Karpas-422 (cell line): Measurements from ENCODE around the gene RFC2. TPM values are rescaled to one million over a fixed set of nuclear protein-coding genes. Genes with fewer than 3 reads are reported as not detected.

Experiments used
- DNase-seq: peaks from one replicate; pipeline ENCODE4 v3.0.0-alpha.2; 2015
- H2AFZ ChIP-seq: fragments of 200-600 bp; sonication (generic); 2 replicates; pipeline ENCODE4 v1.6.1; 2014; ENCODE audit warnings: antibody characterized with exemption, low read length, mixed read lengths
- H3K27ac ChIP-seq: fragments of 200-600 bp; sonication (generic); 2 replicates; pipeline ENCODE4 v1.5.1; 2014; ENCODE audit warnings: mild to moderate bottlenecking, low read length, moderate library complexity
- H3K27me3 ChIP-seq: fragments of 200-600 bp; sonication (generic); 2 replicates; pipeline ENCODE4 v1.6.1; 2014; ENCODE audit warnings: low read length, mixed read lengths
- H3K36me3 ChIP-seq: fragments of 200-600 bp; sonication (generic); 2 replicates; pipeline ENCODE4 v1.6.1; 2014; ENCODE audit warnings: low read length, mixed read lengths; ENCODE audit not compliant: insufficient read depth
- H3K4me1 ChIP-seq: fragments of 200-600 bp; sonication (generic); 2 replicates; pipeline ENCODE4 v1.6.1; 2014; ENCODE audit warnings: mild to moderate bottlenecking, low read length, mixed read lengths
- H3K4me2 ChIP-seq: fragments of 200-600 bp; sonication (generic); 2 replicates; pipeline ENCODE4 v1.6.1; 2014; ENCODE audit warnings: low read length, low read depth, mild to moderate bottlenecking; ENCODE audit not compliant: poor library complexity, severe bottlenecking
- H3K4me3 ChIP-seq: fragments of 200-600 bp; sonication (generic); 2 replicates; pipeline ENCODE4 v1.5.1; 2014; ENCODE audit warnings: mild to moderate bottlenecking, antibody characterized with exemption, low read length, mixed read lengths
- H3K79me2 ChIP-seq: fragments of 200-600 bp; sonication (generic); 2 replicates; pipeline ENCODE4 v1.6.1; 2014; ENCODE audit warnings: mild to moderate bottlenecking, low read length, mixed read lengths
- H3K9ac ChIP-seq: fragments of 200-600 bp; sonication (generic); 2 replicates; pipeline ENCODE4 v1.6.0; 2014; ENCODE audit warnings: low read length
- H3K9me2 ChIP-seq: fragments of 200-600 bp; sonication (generic), shearing (Covaris generic); replicated peaks from 2 replicates; pipeline ENCODE4 v1.6.0; 2014; ENCODE audit warnings: mild to moderate bottlenecking, low read length, moderate library complexity; ENCODE audit not compliant: insufficient read depth
- H3K9me3 ChIP-seq: fragments of 300-700, 200-600 bp; sonication (generic); 2 replicates; pipeline ENCODE4 v1.6.1; 2014; ENCODE audit warnings: low read length, mixed read lengths
- H4K20me1 ChIP-seq: fragments of 200-600 bp; sonication (generic); 2 replicates; pipeline ENCODE4 v1.6.1; 2014; ENCODE audit warnings: mild to moderate bottlenecking, antibody characterized with exemption, low read length, low read depth; ENCODE audit not compliant: insufficient read depth
- total RNA-seq: library from RNA; depleted of rRNA; stranded (reverse); fragments of >200 nt; shearing (Covaris generic); gene quantifications from 2 replicates; pipeline ENCODE4 v1.2.3, GENCODE V29; 2014; ENCODE audit warnings: low replicate concordance

The RFC2 gene
- total RNA-seq, 1 experiment from 2014 or later = 18.9 TPM

DNA sequence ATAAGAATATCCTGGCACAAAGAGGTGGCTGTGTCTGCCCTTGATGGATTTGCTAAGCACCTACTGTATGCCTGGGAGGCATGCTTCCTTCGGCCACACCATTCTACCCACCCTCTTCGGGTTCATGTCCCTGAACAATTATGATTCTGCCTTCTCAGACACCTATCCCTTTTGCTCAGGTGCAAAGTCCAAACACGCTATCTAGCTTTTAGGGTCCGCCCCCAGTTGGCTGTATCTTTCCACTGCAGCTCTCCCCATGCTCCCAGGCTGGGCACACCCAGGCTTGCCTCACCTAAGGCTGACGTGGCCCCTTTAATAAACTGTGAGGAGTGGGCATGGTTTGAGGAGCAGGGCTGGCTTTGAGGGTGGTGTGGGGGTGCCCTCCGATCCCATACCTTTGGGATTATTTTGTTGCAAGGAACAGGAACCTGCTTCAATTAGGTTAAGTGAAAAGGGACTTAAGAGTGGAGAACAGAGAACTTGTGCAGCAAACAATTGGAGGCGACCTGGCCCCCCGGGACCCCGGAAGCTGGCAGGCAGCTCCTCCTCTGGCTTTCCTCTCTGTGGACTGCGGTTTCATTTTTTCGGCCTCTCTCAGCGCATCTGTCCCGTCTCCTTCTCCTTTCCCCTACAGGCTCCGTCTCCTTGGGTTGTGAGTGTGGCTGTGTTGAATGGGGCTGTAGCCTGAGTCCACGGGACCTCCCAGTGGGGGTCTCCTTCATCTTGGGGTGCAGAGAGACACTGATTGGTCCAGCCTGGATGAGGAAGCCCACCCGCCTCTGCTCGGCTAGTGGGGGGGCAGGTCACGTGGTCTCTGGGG lies 38.8 kb upstream of the RFC2 start:
- Histone ChIP-seq H3K79me2 (no peaks in the 10 kb centered on the region), H3K27me3 (no peaks in the 10 kb centered on the region), H3K4me3 (no peak overlapping the region), H3K9ac (no peak overlapping the region), H3K4me2 (no peak overlapping the region), H4K20me1 (0 out of 2 replicates have a peak, but pooled peaks cover 9% of the 10 kb centered on the region), H2AFZ (no peak overlapping the region), H3K4me1 (peaks cover 3% of the 10 kb centered on the region; the same call in 1 of the 2 replicates), H3K9me2 (no peaks in the 10 kb centered on the region), H3K9me3 (no peaks in the 10 kb centered on the region), H3K27ac (no peak overlapping the region), H3K36me3 (no peaks in the 10 kb centered on the region)
- no peak for DNase-seq

DNA sequence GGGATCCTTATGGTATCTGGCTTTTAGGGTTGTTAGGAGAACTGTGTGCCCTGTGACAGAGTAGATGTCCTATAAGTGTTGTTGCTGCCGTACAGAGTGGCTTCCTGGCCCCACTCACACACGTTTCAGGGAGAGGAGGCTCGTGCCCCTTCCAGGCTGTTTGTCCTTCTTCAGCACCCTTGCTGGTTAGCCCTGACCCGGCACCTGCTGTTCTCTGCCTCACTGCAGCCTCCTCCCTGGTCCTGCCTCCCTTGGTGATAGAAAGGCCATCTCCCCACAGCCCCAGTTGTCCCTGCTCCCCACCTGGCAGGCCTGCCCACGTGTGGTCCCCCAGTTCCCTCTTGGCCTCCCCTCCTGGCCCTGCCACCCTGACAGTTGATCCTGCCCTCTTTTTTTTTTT lies 37.3 kb upstream of the RFC2 start:
- H3K4me2 ChIP-seq = no peak overlapping the region
- no peak overlapping the region for H3K27ac ChIP-seq
- peaks cover 3% of the 10 kb centered on the region; the same call in 1 of the 2 replicates for H3K4me1 ChIP-seq
- H3K36me3 ChIP-seq = no peaks in the 10 kb centered on the region
- H3K4me3 ChIP-seq = no peak overlapping the region
- H3K9me3 ChIP-seq = no peaks in the 10 kb centered on the region
- no peaks in the 10 kb centered on the region for H3K79me2 ChIP-seq
- no peaks in the 10 kb centered on the region for H3K9me2 ChIP-seq
- H3K27me3 ChIP-seq = no peaks in the 10 kb centered on the region
- H3K9ac ChIP-seq = no peak overlapping the region
- no peak for DNase-seq
- H4K20me1 ChIP-seq = 0 out of 2 replicates have a peak, but pooled peaks cover 9% of the 10 kb centered on the region
- no peak overlapping the region for H2AFZ ChIP-seq

DNA sequence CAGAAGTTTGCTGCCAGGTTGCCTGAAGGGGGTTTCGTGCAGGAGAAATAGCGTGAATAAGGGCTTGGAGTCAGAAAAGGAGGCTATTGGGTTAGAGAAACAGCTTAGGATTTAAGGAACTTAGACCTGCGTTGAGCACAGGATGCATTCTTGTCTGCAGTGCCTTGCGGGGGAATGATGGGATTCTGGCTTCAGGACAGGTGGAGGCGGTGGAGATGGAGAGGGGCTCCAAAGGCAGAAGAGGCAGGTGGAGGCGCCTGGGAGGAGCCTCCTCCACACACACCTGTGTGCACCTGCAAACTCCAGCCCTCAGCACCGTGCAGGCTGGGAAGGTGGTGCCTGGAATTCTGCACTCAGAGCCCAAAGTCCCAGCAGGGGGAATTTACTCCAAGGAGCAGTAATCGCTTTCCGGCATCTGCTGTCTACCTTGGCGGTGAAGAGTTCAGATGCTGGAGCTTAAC lies 36.8 kb upstream of the RFC2 start:
- Histone ChIP-seq H3K79me2 (no peaks in the 10 kb centered on the region), H3K36me3 (no peaks in the 10 kb centered on the region), H3K9me3 (no peaks in the 10 kb centered on the region), H2AFZ (no peak overlapping the region), H3K4me2 (no peak overlapping the region), H3K9me2 (no peaks in the 10 kb centered on the region), H3K27ac (no peak overlapping the region), H4K20me1 (0 out of 2 replicates have a peak, but pooled peaks cover 9% of the 10 kb centered on the region), H3K4me3 (no peak overlapping the region), H3K9ac (no peak overlapping the region), H3K4me1 (peaks cover 3% of the 10 kb centered on the region; the same call in 1 of the 2 replicates), H3K27me3 (no peaks in the 10 kb centered on the region)
- no peak for DNase-seq

DNA sequence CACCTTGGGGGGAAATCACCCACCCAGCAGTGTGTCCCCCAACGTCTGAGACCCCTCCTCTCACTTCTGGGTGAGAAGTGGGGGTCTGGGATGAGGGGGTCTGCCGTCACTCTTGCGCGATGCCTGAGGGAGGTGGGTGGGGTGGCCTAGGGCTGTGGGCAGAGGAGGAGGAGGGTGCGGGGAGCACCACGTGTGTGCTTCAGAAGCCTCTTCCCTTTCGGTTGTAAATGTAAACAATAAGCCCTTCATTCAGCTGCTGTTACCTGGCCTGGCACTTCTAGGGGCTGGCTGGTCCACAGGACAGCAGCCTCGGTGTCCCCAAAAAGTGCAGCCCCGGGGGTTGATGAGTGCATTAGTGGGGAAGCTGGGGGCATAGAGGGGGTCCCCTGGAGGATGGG lies 36.4 kb upstream of the RFC2 start:
- H3K9me2 ChIP-seq = no peaks in the 10 kb centered on the region
- no peak overlapping the region for H3K4me3 ChIP-seq
- H3K27me3 ChIP-seq = no peaks in the 10 kb centered on the region
- no peaks in the 10 kb centered on the region for H3K79me2 ChIP-seq
- 0 out of 2 replicates have a peak, but pooled peaks cover 9% of the 10 kb centered on the region for H4K20me1 ChIP-seq
- H3K36me3 ChIP-seq = no peaks in the 10 kb centered on the region
- no peak overlapping the region for H3K4me2 ChIP-seq
- H3K27ac ChIP-seq = no peak overlapping the region
- no peaks in the 10 kb centered on the region for H3K9me3 ChIP-seq
- H3K4me1 ChIP-seq = peaks cover 3% of the 10 kb centered on the region; the same call in 1 of the 2 replicates
- no peak overlapping the region for H3K9ac ChIP-seq
- H2AFZ ChIP-seq = no peak overlapping the region
- DNase-seq = no peak

DNA sequence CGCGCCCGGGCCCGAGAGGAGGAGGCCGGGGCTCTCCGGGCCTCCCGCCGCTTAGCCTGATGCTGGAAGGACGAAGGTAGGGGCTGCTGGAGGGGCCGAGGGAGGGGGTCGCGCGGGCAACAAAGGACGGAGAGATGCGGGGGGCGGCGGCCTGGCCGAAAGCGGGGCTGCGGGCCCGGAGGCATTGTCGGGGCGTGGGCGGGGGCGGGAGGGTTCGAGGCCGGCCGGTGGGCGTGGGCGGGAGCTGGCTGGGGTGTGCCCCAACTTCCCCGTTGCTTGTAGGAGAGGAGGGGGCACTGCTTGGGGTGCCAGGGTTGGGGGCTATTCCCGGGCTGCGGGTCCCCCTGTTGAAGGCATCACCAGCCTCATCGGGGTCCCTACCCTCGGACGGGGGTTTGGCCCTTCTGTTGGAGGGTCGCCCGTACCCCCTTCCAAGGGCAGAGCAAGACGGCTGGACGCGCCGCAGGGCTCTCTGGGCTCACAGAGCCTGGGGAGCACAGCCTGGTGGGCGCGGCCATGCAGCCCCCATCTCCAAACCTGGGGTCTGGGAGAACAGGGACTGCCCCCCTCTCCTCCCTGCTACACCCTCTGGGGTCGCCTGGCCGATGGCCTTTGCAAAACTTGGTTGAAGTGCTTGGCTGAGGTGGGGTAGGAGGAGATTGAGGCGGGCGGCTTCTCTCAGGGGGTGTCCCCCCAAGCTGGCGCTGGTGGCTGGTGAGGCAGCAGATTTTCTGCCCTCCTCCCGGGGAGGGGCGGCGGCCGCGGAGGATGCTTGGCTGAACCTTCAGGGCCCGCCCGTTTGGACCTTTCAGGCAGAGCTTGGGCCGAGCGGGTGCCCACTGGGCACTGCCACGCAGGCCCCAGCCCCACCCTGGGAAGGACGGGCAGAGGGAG lies 35.7 kb upstream of the RFC2 start:
- Histone ChIP-seq H3K27ac (no peak overlapping the region), H4K20me1 (0 out of 2 replicates have a peak, but pooled peaks cover 9% of the 10 kb centered on the region), H3K4me1 (peaks cover 3% of the 10 kb centered on the region; the same call in 1 of the 2 replicates), H2AFZ (no peak overlapping the region), H3K36me3 (no peaks in the 10 kb centered on the region), H3K27me3 (no peaks in the 10 kb centered on the region), H3K79me2 (no peaks in the 10 kb centered on the region), H3K9ac (0 out of 2 replicates have a peak overlapping the region, but pooled peaks have one; percentile 27), H3K9me2 (no peaks in the 10 kb centered on the region), H3K4me2 (peak overlapping the region; percentile 45), H3K4me3 (no peak overlapping the region), H3K9me3 (no peaks in the 10 kb centered on the region)
- DNase-seq = no peak

DNA sequence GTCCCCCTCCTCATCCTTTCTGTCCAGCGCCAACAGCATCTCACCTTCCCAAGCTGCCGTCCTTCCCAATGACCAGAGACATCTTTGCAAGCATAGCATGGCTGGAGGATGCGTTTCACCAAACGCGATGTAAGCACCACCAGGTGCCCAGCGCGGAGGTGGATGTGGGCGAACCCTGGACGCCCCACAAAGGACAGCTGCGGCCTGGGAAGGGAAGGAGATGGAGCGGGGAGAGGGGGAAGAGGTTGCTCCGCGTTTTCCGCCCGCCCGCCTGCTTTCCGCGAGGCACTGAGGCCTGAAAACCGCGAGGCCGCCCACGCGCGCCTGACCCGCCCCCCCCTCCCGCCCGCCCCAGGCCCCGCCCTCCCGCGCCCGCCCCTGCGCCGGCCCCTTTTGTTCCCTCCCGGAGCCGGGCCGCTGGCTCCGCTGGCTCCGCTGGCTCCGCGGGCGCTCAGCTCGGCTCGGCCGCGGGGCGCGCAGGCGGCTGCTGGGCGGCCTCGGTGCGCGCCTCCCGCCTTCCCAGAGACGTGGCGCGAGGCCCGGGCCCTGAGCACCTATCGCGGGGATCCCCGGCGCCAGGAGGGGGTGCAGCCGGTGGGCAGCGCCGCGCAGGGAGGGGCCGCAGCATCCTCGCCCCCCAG lies 34.9 kb upstream of the RFC2 start, which contains the start of gene CLIP2:
TSS of gene CLIP2 (plus strand) at position 390 of the 641 bp plus-strand sequence. CDS start 28,140 bp downstream, outside the sequence.
- Histone ChIP-seq H3K27ac (no peak within 1 kb of the TSS), H3K79me2 (no peaks in the 10 kb centered on the region), H3K9me2 (no peaks in the 10 kb centered on the region), H4K20me1 (0 out of 2 replicates have a peak, but pooled peaks cover 9% of the 10 kb centered on the region), H3K36me3 (no peaks in the 10 kb centered on the region), H3K4me2 (peak within 1 kb of the TSS; percentile 45), H2AFZ (no peak within 1 kb of the TSS), H3K9me3 (no peaks in the 10 kb centered on the region), H3K4me1 (peaks cover 3% of the 10 kb centered on the region; the same call in 1 of the 2 replicates), H3K27me3 (no peaks in the 10 kb centered on the region), H3K9ac (0 out of 2 replicates have a peak within 1 kb of the TSS, but pooled peaks have one; percentile 27), H3K4me3 (no peak within 1 kb of the TSS)
- peak; percentile 79 for DNase-seq

DNA sequence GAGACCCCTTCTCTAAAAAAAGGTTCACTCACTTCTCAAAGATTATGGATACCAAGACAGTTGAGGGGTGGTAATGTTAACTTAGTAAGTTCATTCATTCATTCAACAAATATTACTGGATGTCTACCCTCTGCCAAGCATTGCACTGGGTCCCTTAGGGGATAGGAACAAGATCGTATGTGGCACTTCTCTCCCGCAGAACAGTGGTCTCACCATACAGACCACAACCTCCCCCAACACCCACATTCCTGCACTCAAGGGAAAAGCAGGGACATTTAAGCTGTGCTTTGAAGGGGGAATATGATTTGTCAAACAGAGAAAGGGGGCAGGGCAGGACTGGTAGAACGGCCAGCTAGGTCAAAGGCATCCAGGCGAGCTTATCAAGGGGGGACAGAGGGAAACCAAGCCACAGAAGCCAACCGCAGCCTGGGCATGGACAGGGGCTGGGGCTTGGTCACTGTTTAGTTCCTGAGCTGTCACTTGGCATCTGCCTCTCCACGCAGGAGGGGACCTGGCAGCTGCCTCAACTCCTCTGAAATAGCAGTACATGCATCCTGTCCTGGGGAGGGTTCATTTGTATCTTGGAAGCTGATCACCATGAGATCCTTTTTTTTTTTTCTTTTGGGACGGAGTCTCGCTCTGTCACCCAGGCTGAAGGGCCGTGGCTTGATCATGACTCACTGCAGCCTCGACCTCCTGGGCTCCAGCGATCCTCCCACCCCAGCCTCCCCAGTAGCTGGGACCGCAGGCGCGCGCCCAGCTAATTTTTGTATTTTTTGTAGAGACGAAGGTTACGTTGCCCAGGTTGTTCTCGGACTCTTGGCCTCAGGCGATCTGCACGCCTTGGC lies 34.1 kb upstream of the RFC2 start:
- Histone ChIP-seq H3K27me3 (no peaks in the 10 kb centered on the region), H3K4me1 (peaks cover 3% of the 10 kb centered on the region; the same call in 1 of the 2 replicates), H3K4me2 (no peak overlapping the region), H3K9me2 (no peaks in the 10 kb centered on the region), H3K9ac (no peak overlapping the region), H2AFZ (no peak overlapping the region), H3K36me3 (no peaks in the 10 kb centered on the region), H3K27ac (no peak overlapping the region), H3K79me2 (no peaks in the 10 kb centered on the region), H4K20me1 (0 out of 2 replicates have a peak, but pooled peaks cover 9% of the 10 kb centered on the region), H3K9me3 (no peaks in the 10 kb centered on the region), H3K4me3 (no peak overlapping the region)
- no peak for DNase-seq
